Spleen (tissue), 7 donors: Measurements from ENCODE around the gene ADSS2.

Experiments
- CTCF ChIP-seq, 11 experiments: fragments of 200-600 bp in 7 of 11; fragments of 450-650 bp in 4 of 11; sonication (generic) in 4 of 11; IDR thresholded peaks in 8 of 11; conservative IDR thresholded peaks in 3 of 11; 1 replicate in 7 of 11; 2 replicates in 4 of 11; pipeline versions ENCODE4 v1.4.0 to v1.8.0; 2016 to 2021; ENCODE audit warnings: antibody characterized with exemption in 11 of 11, inconsistent platforms in 4 of 11, mild to moderate bottlenecking in 1 of 11
- POLR2A ChIP-seq, 3 donors: fragments of 450-650 bp; IDR thresholded peaks; one replicate each; pipeline ENCODE4 v1.5.1; 2017; ENCODE audit warnings: antibody characterized with exemption in 3 of 3, mild to moderate bottlenecking in 1 of 3
- POLR2AphosphoS5 ChIP-seq, 3 donors: sonication (generic); formaldehyde crosslinking; IDR thresholded peaks; one replicate each; pipeline ENCODE4 v1.5.1; 2017; ENCODE audit warnings: antibody characterized with exemption in 3 of 3
- donor health status: DM: no; HTN: no; CAD: no; lungs with moderate emphysema.
- donor health status: DM: no; HTN: no; CAD: no.
- donor health status: DM: no; HTN: no; CAD: no.

- TF ChIP-seq POLR2AphosphoS5 (IDR thresholded peaks at IDR 0.05) (no peak), CTCF (IDR thresholded peaks at IDR 0.05 in 8 of 11, conservative IDR thresholded peaks at IDR 0.05 in 3 of 11) (no peak), POLR2A (IDR thresholded peaks at IDR 0.05) (no peak)
These were observed 64.3 kb downstream of the ADSS2 start for GRCh38 chr1:244387415-244387814.
